Uterus (tissue), 4 donors: ENCODE results near the gene UBR2. TPM values are rescaled to one million over a fixed set of nuclear protein-coding genes. Genes with fewer than 3 reads are reported as not detected.

Experiments used
- DNase-seq, 2 donors: peaks; one replicate each; pipeline ENCODE4 v3.0.0-alpha.2; 2019 to 2020
- H3K27ac ChIP-seq, 2 donors: fragments of 200-600 bp; sonication (generic); 1 replicate in 1 of 2; 2 replicates in 1 of 2; pipeline ENCODE4 v1.5.1; 2016 to 2018
- H3K27me3 ChIP-seq, 2 donors: fragments of 200-600 bp; sonication (generic); one replicate each; pipeline ENCODE4 v1.5.1; 2018 to 2019; ENCODE audit warnings: control low read depth in 1 of 2
- H3K36me3 ChIP-seq, 2 donors: fragments of 200-600 bp; sonication (generic); one replicate each; pipeline ENCODE4 v1.5.1; 2019; ENCODE audit warnings: control low read depth in 1 of 2
- H3K4me1 ChIP-seq, 2 donors: fragments of 200-600 bp; sonication (generic); one replicate each; pipeline ENCODE4 v1.5.1; 2018 to 2019; ENCODE audit warnings: control low read depth in 1 of 2
- H3K4me3 ChIP-seq, 2 donors: fragments of 200-600 bp; sonication (generic); 1 replicate in 1 of 2; 2 replicates in 1 of 2; pipeline ENCODE4 v1.5.1; 2018 to 2019; ENCODE audit warnings: mild to moderate bottlenecking in 1 of 2
- H3K9me3 ChIP-seq, 2 donors: fragments of 200-600 bp; sonication (generic); one replicate each; pipeline ENCODE4 v1.5.1; 2019; ENCODE audit warnings: control low read depth in 1 of 2
- CTCF ChIP-seq, 4 experiments: fragments of 200-600 bp in 2 of 4; fragments of 450-650 bp in 2 of 4; sonication (generic) in 2 of 4; IDR thresholded peaks; one replicate each; pipeline ENCODE4 v1.5.1; 2016 to 2019; ENCODE audit warnings: antibody characterized with exemption in 4 of 4, mild to moderate bottlenecking in 2 of 4, moderate library complexity in 1 of 4
- POLR2A ChIP-seq, 2 donors: fragments of 450-650 bp; IDR thresholded peaks; one replicate each; pipeline ENCODE4 v1.6.1; 2016; ENCODE audit warnings: antibody characterized with exemption in 2 of 2, mild to moderate bottlenecking in 1 of 2, moderate library complexity in 1 of 2
- intact Hi-C: fragments of 100-400 bp; cut with DNase I; formaldehyde crosslinking; loops from one replicate; pipeline ENCODE4 v1.15.1; 2023; ENCODE audit warnings: low total_unique reads
- total RNA-seq, 4 donors: library from RNA; depleted of rRNA in 3 of 4; stranded (reverse); fragments of >200 nt in 3 of 4; gene quantifications; one replicate each; pipeline versions ENCODE4 v1.1.0 to v1.2.4, GENCODE V29; 2014 to 2023
- donor health status: DM: yes; HTN: yes; CAD: no.

Gene UBR2
- total RNA-seq, 4 donors from 2014 or later, result 13.2 to 44.2 (median 29.5) TPM

- Histone ChIP-seq H3K27me3 (no peaks in the 10 kb centered on the region), H3K4me1 (no peaks in the 10 kb centered on the region), H3K27ac (no peak overlapping the region), H3K9me3 (no peaks in the 10 kb centered on the region), H3K4me3 (no peak overlapping the region), H3K36me3 (no peaks in the 10 kb centered on the region)
- intact Hi-C loops, result no loop called here
- TF ChIP-seq CTCF (IDR thresholded peaks at IDR 0.05) (no peak), POLR2A (IDR thresholded peaks at IDR 0.05) (no peak)
- no peak for DNase-seq
Observed at GRCh38 chr6:42714098-42714761, 150.4 kb downstream of the UBR2 start.

DNA sequence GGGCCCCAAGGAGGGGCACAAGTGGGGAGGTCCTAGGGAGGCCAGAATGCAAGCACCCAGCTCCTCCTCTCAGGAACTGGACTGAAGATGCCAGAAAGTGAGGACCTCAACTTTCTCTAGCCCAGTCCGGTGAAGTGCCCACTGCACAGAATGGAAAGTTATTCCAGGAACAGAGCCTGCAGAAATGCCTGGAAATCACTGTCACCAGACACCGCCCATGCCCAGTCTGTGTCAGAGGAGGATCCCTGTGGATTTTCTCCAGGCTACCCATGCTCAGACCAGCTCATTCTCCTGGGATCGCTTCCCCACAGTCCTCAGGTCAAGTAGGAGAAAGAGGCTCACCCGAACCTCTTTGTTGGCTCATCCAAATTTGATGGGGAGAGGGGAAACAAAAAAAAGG is 152.0 kb downstream of the UBR2 start:
- no peak for TF ChIP-seq CTCF (IDR thresholded peaks at IDR 0.05)
- no peak for TF ChIP-seq POLR2A (IDR thresholded peaks at IDR 0.05)
- intact Hi-C loops, result no loop called here
- Histone ChIP-seq H3K4me1 (no peaks in the 10 kb centered on the region), H3K9me3 (no peaks in the 10 kb centered on the region), H3K4me3 (no peak overlapping the region), H3K27ac (no peak overlapping the region), H3K27me3 (no peaks in the 10 kb centered on the region), H3K36me3 (no peaks in the 10 kb centered on the region)
- DNase-seq, result no peak

DNA sequence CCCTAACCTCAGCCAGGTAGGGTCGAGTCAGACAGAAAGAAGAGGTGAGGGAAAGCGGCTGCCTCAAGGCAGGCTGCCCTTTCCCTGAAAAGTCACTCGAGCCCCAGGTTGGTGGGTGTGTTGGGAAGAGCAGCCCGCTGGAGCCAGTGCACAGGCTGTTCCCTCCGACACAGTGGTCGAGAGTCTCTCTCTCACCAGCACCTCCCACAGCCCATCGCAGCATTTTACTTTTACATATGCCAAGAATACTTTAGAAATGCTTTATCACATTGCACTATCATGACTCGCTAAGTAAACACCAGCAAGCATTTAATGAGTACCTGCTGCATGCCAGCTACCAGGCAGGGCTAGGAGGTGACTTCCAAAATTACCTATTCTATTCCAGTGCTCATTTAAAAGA is 156.9 kb downstream of the UBR2 start:
- no peaks in the 10 kb centered on the region for H3K9me3 ChIP-seq
- no peaks in the 10 kb centered on the region for H3K27me3 ChIP-seq
- no peak for DNase-seq
- H3K4me1 ChIP-seq, result no peaks in the 10 kb centered on the region
- no peaks in the 10 kb centered on the region for H3K36me3 ChIP-seq
- intact Hi-C loops, result no loop called here
- no peak overlapping the region for H3K27ac ChIP-seq
- H3K4me3 ChIP-seq, result no peak overlapping the region
- TF ChIP-seq POLR2A (IDR thresholded peaks at IDR 0.05), result no peak

GRCh38 chr6:42722497-42722896 is 158.7 kb downstream of the UBR2 start, which contains the start of gene PRPH2:
Gene PRPH2, minus strand, starts transcription at chr6:42722597. Its CDS starts 263 bp downstream, at chr6:42722334.
- Histone ChIP-seq H3K4me3 (no peak within 1 kb of the TSS), H3K27ac (no peak within 1 kb of the TSS), H3K27me3 (no peaks in the 10 kb centered on the region), H3K4me1 (no peaks in the 10 kb centered on the region), H3K36me3 (no peaks in the 10 kb centered on the region), H3K9me3 (no peaks in the 10 kb centered on the region)
- TF ChIP-seq CTCF (IDR thresholded peaks at IDR 0.05) (no peak), POLR2A (IDR thresholded peaks at IDR 0.05) (no peak)
- no peak for DNase-seq
- intact Hi-C loops, result no loop called here

- TF ChIP-seq POLR2A (IDR thresholded peaks at IDR 0.05) (no peak), CTCF (IDR thresholded peaks at IDR 0.05) (no peak)
- no peaks in the 10 kb centered on the region for H3K9me3 ChIP-seq
- H3K27me3 ChIP-seq, result no peaks in the 10 kb centered on the region
- intact Hi-C loops, result no loop called here
- H3K4me1 ChIP-seq, result no peaks in the 10 kb centered on the region
- no peak for DNase-seq
- no peak overlapping the region for H3K27ac ChIP-seq
- H3K4me3 ChIP-seq, result no peak overlapping the region
- no peaks in the 10 kb centered on the region for H3K36me3 ChIP-seq
Observed at GRCh38 chr6:42724825-42725224, 161.0 kb downstream of the UBR2 start.
